Epithelial cell of esophagus (primary cell): ENCODE data around the gene FAM228B.
A peak's percentile ranks its signal among the peaks of the same experiment; 100 is the strongest.
"Not testable (repeated sequence)": the region's sequence is repeated elsewhere in the genome, so short reads cannot be mapped to it uniquely, and the experiment has no call there.

Source experiments
- DNase-seq: peaks from one replicate; pipeline ENCODE4 v3.0.0; 2010; ENCODE audit warnings: low read depth
- H3K4me3 ChIP-seq: 2 replicates; pipeline ENCODE4 v1.5.1; 2011; ENCODE audit warnings: mild to moderate bottlenecking, low read length, control low read depth
- TF ChIP-seq, protein P1 (sequence below): IDR thresholded peaks from 2 replicates; pipeline ENCODE4 v1.5.1; 2011; ENCODE audit warnings: low read depth, mild to moderate bottlenecking, low read length, control low read depth, inconsistent platforms; ENCODE audit not compliant: insufficient read depth; ENCODE audit errors: missing control alignments

FAM228B gene

DNA sequence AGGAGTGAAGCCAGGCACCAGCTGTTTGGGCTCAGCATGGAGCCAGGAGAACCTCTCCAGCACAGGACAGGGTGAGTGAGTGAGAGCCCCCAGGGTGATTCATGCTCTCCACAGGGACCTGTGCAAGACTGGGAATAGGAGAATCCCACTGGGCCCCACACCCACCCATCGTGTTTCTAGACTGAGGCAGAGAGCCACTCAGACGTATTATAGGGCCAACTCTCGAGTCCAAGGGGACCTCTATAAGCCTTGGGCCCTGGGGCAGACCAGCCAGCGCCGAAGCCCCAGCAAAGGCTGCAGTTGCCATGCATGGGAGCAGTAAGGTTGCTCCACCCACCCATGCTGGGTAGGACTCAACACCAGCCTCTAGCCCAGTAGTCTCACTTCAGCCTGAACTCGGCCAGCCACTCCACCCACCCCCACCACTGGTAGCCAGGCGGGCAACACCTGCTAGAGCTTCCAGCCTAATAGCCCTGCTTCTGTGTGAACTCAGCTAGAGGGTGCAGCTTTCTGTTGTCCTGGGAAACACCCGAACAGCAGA, 19.1 kb upstream of the FAM228B start:
- DNase-seq: no peak
- TF ChIP-seq, protein P1, sequence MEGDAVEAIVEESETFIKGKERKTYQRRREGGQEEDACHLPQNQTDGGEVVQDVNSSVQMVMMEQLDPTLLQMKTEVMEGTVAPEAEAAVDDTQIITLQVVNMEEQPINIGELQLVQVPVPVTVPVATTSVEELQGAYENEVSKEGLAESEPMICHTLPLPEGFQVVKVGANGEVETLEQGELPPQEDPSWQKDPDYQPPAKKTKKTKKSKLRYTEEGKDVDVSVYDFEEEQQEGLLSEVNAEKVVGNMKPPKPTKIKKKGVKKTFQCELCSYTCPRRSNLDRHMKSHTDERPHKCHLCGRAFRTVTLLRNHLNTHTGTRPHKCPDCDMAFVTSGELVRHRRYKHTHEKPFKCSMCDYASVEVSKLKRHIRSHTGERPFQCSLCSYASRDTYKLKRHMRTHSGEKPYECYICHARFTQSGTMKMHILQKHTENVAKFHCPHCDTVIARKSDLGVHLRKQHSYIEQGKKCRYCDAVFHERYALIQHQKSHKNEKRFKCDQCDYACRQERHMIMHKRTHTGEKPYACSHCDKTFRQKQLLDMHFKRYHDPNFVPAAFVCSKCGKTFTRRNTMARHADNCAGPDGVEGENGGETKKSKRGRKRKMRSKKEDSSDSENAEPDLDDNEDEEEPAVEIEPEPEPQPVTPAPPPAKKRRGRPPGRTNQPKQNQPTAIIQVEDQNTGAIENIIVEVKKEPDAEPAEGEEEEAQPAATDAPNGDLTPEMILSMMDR: no peak
- H3K4me3 ChIP-seq: no peak overlapping the region

DNA sequence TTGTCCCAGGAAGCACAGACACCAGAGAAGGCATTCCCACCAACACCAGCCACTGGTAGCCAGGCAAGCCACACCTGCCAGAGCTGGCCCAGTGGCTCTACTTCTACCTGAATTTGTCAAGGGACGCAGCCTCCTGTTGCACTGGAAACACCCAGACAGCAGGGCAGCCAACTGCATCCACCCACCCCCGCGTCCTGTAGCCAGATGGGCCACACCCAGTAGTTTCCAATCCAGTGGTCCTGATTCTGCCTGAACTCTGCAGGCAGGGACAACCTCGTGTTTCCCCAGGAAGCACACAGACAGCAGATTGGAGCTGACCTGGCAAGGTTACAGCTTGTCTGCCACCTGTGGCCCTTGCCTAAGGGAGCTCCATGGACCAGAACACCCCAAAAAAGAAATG, 18.4 kb upstream of the FAM228B start:
- no peak for DNase-seq
- TF ChIP-seq, protein P1: no peak
- no peak overlapping the region for H3K4me3 ChIP-seq

DNA sequence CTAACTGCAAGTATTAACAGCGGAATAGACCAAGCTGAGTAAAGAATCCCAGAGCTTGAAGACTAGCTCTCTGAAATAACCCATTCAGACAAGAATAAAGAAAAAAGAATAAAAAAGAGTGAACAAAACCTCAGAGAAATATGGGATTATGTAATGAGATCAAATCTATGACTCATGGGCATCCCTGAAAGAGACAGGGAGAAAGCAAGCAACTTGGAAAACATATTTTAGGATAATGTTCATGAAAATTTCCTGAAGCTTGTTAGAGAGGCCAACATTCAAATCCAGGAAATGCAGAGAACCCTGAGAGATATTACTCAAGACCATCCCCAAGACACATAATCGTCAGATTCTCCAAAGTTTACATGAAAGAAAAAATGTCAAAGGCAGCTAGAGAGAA, 17.5 kb upstream of the FAM228B start:
- peak; percentile 40 for DNase-seq
- TF ChIP-seq, protein P1: no peak
- H3K4me3 ChIP-seq: no peak overlapping the region

DNA sequence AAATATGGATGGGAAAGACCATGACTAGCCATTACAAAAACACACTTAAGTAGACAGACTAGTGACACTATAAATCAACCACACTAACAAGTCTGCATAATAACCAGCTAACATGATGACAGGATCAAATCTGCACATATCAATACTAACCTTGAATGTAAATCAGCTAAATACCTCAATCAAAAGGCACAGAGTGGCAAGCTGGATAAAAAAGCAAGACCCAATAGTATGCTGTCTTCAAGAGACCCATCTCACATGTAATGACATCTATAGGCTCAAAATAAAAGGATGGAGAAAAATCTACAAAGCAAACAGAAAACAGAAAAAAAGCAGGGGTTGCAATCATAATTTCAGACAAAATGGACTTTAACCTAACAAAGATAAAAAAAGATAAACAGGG, 16.5 kb upstream of the FAM228B start:
- no peak overlapping the region for H3K4me3 ChIP-seq
- DNase-seq: no peak
- TF ChIP-seq, protein P1: no peak

DNA sequence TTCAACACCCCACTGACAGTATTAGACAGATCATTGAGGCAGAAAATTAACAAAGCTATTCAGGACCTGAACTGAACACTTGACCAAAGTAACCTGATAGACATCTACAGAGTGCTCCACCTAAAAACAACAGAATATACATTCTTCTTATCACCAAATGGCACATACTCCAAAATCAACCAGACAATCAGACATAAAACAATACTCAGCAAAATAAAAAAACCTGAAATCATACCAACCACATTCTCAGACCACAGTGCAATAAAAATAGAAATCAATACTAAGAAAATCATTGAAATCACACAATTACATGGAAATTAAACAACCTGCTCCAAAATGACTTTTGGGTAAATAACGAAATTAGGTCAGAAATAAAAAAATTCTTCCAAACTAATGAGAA, 15.9 kb upstream of the FAM228B start:
- TF ChIP-seq, protein P1: no peak
- no peak overlapping the region for H3K4me3 ChIP-seq
- DNase-seq: no peak

DNA sequence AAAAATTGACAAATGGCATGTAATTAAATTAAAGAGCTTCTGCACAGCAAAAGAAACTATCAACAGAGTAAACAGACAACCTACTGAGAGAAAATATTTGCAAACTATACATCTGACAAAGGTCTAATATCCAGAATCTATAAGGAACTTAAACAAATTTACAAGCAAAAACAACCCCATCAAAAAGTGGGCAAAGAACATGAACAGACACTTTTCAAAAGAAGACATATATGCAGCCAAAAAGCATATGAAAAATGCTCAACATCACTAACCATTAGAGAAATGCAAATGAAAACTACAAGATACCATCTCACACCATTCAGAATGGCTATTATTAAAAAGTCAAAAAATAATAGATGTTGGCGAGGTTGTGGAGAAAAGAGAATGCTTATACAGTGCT, 13.8 kb upstream of the FAM228B start:
- DNase-seq, H3K4me3 ChIP-seq: not testable (repeated sequence)

DNA sequence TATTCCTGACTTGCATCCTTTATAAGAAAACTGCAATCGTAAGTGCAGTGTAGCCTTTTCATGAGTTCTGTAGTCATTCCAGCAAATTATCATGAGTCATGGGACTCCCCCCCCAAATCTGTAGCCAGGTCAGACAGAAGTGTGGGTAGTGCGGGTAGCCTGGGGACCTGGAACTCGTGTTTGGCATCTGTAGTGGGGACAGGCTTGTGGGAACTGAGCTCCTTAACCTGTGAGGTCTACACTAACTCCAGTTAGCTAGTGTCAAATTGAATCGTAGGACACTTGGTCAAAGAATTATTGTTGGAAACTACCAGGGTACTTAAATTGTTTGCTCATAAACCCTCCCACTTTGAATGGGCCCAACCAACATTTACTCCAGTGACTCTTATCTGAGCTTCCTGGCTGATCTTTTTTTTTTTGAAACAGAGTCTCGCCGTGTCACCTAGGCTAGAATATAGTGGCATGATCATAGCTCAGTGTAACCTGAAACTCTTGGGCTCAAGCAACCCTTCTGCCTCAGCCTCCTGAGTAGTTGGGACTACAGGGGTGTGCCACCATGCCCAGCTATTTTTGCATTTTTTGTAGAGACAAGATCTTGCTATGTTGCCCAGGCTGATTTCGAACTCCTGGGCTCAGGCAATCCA, 12.5 kb upstream of the FAM228B start:
- H3K4me3 ChIP-seq: no peak overlapping the region
- DNase-seq: peak; percentile 15
- TF ChIP-seq, protein P1: no peak
